ENCODE data around the gene AQP5. TPM values are rescaled to one million over a fixed set of nuclear protein-coding genes. Genes with fewer than 3 reads are reported as not detected.

AQP5 gene
- total RNA-seq, 6 experiments from 2014 or later: not detected

DNA sequence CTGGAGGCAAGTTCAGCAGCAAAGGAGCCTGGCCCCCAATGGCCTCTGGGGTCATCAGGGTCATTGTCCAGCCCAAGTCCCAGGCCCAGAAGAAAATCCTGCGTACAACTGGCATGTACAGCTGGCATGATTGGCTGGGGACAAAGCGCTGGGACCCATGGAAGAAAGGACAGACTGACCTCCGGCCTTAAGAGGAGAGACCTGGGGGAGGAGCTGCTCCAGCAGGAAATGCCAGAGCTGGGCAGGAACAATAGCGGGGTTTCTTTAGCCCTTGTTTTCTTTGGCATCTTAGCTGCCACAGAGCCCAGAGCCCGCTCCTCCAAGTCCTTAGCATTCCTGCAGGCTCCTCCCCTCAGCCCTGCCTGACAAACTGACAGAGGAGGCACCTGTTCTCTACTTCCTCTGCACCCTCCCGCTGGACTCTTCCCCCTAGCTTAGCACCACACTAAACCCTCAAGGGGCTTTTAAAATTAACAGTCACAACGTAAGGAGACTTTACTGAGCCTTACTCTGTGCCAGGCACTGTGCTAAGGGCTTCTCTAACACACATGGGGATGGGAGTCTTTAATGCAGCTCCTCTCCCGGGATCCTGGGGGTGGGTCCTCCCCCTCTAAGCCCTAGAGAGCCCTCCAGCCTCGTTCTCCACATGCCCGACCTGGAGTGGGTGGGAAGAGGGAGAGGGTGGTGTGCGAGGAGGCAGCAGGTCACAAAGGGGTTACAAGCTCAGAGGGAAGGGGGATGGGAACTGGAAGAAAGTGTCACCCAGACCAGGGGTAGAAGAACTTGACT is 1.8 kb upstream of the AQP5 start:
- Mint-ChIP-seq H3K4me1 (ENCODE audit: low read depth) (peaks cover 18% of the 10 kb centered on the region), H3K9me3 (no peaks in the 10 kb centered on the region), H3K27me3 (ENCODE audit: insufficient read depth) (peaks cover 29% of the 10 kb centered on the region), H3K36me3 (ENCODE audit: low read depth) (peaks cover 6% of the 10 kb centered on the region; the same call in 1 of the 2 replicates), H3K4me3 (no peak overlapping the region), H3K27ac (no peak overlapping the region)
- no peak for DNase-seq
- TF ChIP-seq, protein P1, sequence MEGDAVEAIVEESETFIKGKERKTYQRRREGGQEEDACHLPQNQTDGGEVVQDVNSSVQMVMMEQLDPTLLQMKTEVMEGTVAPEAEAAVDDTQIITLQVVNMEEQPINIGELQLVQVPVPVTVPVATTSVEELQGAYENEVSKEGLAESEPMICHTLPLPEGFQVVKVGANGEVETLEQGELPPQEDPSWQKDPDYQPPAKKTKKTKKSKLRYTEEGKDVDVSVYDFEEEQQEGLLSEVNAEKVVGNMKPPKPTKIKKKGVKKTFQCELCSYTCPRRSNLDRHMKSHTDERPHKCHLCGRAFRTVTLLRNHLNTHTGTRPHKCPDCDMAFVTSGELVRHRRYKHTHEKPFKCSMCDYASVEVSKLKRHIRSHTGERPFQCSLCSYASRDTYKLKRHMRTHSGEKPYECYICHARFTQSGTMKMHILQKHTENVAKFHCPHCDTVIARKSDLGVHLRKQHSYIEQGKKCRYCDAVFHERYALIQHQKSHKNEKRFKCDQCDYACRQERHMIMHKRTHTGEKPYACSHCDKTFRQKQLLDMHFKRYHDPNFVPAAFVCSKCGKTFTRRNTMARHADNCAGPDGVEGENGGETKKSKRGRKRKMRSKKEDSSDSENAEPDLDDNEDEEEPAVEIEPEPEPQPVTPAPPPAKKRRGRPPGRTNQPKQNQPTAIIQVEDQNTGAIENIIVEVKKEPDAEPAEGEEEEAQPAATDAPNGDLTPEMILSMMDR (IDR thresholded peaks at IDR 0.05): no peak

DNA sequence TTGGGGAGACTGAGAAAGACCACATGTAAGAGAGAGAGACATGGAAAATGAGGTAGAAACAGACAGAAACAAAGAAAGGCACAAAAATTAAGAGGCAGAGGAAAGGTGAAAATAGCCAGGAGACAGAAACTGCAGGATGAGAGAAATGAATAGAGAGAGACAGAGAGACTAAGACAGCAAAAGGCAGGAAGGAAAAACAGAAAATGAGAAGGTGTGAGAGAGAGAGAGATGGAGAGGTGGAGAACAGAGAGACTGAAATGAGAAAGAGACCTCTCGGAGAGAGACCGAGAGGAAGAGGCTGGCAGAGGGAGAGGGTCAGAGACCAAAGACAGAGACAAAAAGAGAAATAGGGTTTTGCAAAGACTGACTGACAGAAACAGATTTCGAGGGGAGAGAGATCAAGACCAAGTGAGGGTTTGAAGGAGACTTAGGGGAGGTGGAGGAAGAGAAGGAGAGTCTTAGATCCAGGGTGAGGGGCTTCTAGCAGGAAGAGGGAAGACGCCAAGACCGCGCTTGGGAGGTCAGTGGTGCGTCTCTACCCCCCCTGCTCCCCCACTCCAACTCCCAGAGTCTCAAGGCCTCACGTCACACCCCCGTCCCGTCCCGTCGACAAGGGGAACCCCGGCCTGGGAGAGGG is 1.1 kb upstream of the AQP5 start:
- peaks cover 6% of the 10 kb centered on the region; the same call in 1 of the 2 replicates for H3K36me3 Mint-ChIP-seq (ENCODE audit: low read depth)
- peak overlapping the region; percentile 52 for H3K4me3 Mint-ChIP-seq
- peaks cover 30% of the 10 kb centered on the region for H3K27me3 Mint-ChIP-seq (ENCODE audit: insufficient read depth)
- no peak overlapping the region for H3K27ac Mint-ChIP-seq
- no peaks in the 10 kb centered on the region for H3K9me3 Mint-ChIP-seq
- no peak for DNase-seq
- peaks cover 18% of the 10 kb centered on the region for H3K4me1 Mint-ChIP-seq (ENCODE audit: low read depth)
- TF ChIP-seq, protein P1 (IDR thresholded peaks at IDR 0.05): no peak

DNA sequence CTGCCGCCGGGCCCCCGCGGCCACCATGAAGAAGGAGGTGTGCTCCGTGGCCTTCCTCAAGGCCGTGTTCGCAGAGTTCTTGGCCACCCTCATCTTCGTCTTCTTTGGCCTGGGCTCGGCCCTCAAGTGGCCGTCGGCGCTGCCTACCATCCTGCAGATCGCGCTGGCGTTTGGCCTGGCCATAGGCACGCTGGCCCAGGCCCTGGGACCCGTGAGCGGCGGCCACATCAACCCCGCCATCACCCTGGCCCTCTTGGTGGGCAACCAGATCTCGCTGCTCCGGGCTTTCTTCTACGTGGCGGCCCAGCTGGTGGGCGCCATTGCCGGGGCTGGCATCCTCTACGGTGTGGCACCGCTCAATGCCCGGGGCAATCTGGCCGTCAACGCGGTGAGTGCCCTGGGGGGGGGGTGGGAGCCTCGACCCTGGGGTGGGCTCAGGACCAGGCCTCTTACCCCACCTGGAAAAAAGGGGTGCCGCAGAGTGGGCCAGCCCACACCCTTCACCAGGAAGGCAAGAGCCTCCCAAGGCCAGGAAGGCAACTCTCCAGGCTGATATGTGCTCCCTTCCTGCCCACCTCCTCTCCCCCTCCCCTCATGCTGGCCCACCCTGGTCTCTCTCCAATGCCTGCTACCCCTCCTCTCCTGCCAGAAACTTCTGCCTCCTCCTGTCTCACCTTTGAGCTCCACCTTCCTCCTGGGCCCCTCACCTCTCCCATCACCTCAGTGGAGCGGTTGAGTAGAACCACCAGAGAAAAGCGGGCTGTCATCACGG is 507 bp downstream of the AQP5 start:
- no peaks in the 10 kb centered on the region for H3K9me3 Mint-ChIP-seq
- TF ChIP-seq, protein P1 (IDR thresholded peaks at IDR 0.05): no peak
- peaks cover 6% of the 10 kb centered on the region; the same call in 1 of the 2 replicates for H3K36me3 Mint-ChIP-seq (ENCODE audit: low read depth)
- peaks cover 18% of the 10 kb centered on the region for H3K4me1 Mint-ChIP-seq (ENCODE audit: low read depth)
- H3K27me3 Mint-ChIP-seq (ENCODE audit: insufficient read depth): peaks cover 29% of the 10 kb centered on the region
- no peak for DNase-seq
- no peak overlapping the region for H3K27ac Mint-ChIP-seq
- no peak overlapping the region for H3K4me3 Mint-ChIP-seq

DNA sequence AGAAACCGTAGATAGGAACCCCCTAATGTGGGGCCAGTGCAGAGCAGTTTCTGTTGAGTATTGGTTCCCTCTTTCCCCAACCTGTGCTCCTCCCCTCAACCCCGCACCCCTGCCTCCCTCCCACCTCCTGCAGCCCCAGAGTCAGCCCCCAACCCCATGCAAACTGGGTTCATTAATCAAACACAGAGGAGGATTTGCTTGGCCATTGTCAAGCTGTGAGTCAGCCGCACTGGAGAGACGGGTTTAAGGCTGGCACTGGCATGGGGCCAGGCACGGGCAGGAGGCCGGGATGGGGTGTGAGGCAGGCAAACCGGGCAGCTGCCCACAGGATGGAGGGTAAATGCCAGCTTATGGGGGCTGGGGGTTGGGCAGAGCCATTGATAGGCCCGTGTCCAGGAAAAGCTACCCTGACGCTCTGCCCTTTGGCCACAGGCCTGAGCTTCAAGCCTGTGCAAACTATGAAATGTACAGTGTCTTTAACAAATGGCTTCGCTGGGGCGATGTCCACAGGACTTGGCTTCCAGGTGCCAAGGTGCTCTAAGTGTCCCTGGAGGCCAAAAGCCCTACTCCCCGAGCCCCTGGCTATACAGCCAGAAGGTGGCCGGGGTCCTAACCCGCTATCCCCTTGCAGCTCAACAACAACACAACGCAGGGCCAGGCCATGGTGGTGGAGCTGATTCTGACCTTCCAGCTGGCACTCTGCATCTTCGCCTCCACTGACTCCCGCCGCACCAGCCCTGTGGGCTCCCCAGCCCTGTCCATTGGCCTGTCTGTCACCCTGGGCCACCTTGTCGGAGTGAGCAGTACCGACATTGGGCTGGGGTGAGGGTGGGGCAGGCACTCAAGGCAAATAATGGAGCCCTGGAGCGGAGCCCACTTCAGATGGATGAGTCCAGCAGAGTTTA is 1.4 kb downstream of the AQP5 start:
- H3K27me3 Mint-ChIP-seq (ENCODE audit: insufficient read depth): peaks cover 29% of the 10 kb centered on the region
- DNase-seq: no peak
- peaks cover 18% of the 10 kb centered on the region for H3K4me1 Mint-ChIP-seq (ENCODE audit: low read depth)
- H3K4me3 Mint-ChIP-seq: no peak overlapping the region
- peaks cover 6% of the 10 kb centered on the region; the same call in 1 of the 2 replicates for H3K36me3 Mint-ChIP-seq (ENCODE audit: low read depth)
- TF ChIP-seq, protein P1 (IDR thresholded peaks at IDR 0.05): no peak
- H3K27ac Mint-ChIP-seq: no peak overlapping the region
- no peaks in the 10 kb centered on the region for H3K9me3 Mint-ChIP-seq

Measured in HFFc6 (cell line).